H9 (cell line): Measurements from ENCODE around the gene TMBIM6. TPM values are rescaled to one million over a fixed set of nuclear protein-coding genes. Genes with fewer than 3 reads are reported as not detected.

Experiments used
- DNase-seq: peaks from one replicate; pipeline ENCODE4 v3.0.0-alpha.2; 2017
- H2AFZ ChIP-seq: one replicate; pipeline ENCODE4 v1.6.1; 2013; ENCODE audit warnings: mild to moderate bottlenecking, low read length, control low read depth, moderate library complexity
- H2AK5ac ChIP-seq: 2 replicates; pipeline ENCODE4 v1.6.1; 2013; ENCODE audit warnings: low read length, control low read depth, mixed read lengths; ENCODE audit not compliant: insufficient read length
- H2BK120ac ChIP-seq: one replicate; pipeline ENCODE4 v1.6.1; 2013; ENCODE audit warnings: low read depth, mild to moderate bottlenecking, low read length, control low read depth, inconsistent platforms; ENCODE audit not compliant: poor library complexity, severe bottlenecking
- H2BK12ac ChIP-seq: 2 replicates; pipeline ENCODE4 v1.6.1; 2013; ENCODE audit warnings: low read length, control low read depth, mixed read lengths, low read depth; ENCODE audit not compliant: insufficient read length
- H2BK15ac ChIP-seq: 2 replicates; pipeline ENCODE4 v1.6.1; 2013; ENCODE audit warnings: low read depth, low read length, control low read depth
- H2BK20ac ChIP-seq: one replicate; pipeline ENCODE4 v1.6.1; 2013; ENCODE audit warnings: low read depth, mild to moderate bottlenecking, low read length, control low read depth, inconsistent platforms; ENCODE audit not compliant: poor library complexity, severe bottlenecking
- H2BK5ac ChIP-seq: 2 replicates; pipeline ENCODE4 v1.6.1; 2013; ENCODE audit warnings: low read length, control low read depth, mixed read lengths; ENCODE audit not compliant: insufficient read length
- H3K14ac ChIP-seq: 2 replicates; pipeline ENCODE4 v1.6.1; 2013; ENCODE audit warnings: low read length, control low read depth; ENCODE audit not compliant: insufficient read depth
- H3K18ac ChIP-seq: 2 replicates; pipeline ENCODE4 v1.6.1; 2013; ENCODE audit warnings: low read depth, mild to moderate bottlenecking, mixed read lengths, low read length, control low read depth; ENCODE audit not compliant: insufficient read length
- H3K23ac ChIP-seq: 2 replicates; pipeline ENCODE4 v1.6.1; 2013; ENCODE audit warnings: low read length, control low read depth, mixed read lengths, low read depth; ENCODE audit not compliant: insufficient read length
- H3K23me2 ChIP-seq: 2 replicates; pipeline ENCODE4 v1.6.1; 2013; ENCODE audit warnings: low read depth, mild to moderate bottlenecking, mixed read lengths, low read length, control low read depth; ENCODE audit not compliant: insufficient read length, poor library complexity, severe bottlenecking
- H3K27ac ChIP-seq: 2 replicates; pipeline ENCODE4 v1.5.1; 2013; ENCODE audit warnings: low read length, control low read depth, mixed read lengths, low read depth; ENCODE audit not compliant: insufficient read length
- H3K27me3 ChIP-seq: 2 replicates; pipeline ENCODE4 v1.6.1; 2013; ENCODE audit warnings: low read length, control low read depth, inconsistent platforms; ENCODE audit not compliant: insufficient read depth
- H3K4ac ChIP-seq: 2 replicates; pipeline ENCODE4 v1.6.1; 2013; ENCODE audit warnings: low read depth, mild to moderate bottlenecking, control low read depth, inconsistent platforms, low read length, moderate library complexity
- H3K4me1 ChIP-seq: 2 replicates; pipeline ENCODE4 v1.6.1; 2013; ENCODE audit warnings: low read length, control low read depth, inconsistent platforms; ENCODE audit not compliant: insufficient read depth
- H3K4me2 ChIP-seq: 2 replicates; pipeline ENCODE4 v1.6.1; 2013; ENCODE audit warnings: low read length, control low read depth, mixed read lengths; ENCODE audit not compliant: insufficient read length, insufficient read depth
- H3K56ac ChIP-seq: 2 replicates; pipeline ENCODE4 v1.6.1; 2013; ENCODE audit warnings: low read depth, mild to moderate bottlenecking, mixed read lengths, low read length, control low read depth; ENCODE audit not compliant: insufficient read length
- H3K79me1 ChIP-seq: 2 replicates; pipeline ENCODE4 v1.6.1; 2013; ENCODE audit warnings: low read depth, mild to moderate bottlenecking, moderate library complexity, low read length, control low read depth, inconsistent platforms; ENCODE audit not compliant: insufficient read depth, poor library complexity, severe bottlenecking
- H3K79me2 ChIP-seq: 2 replicates; pipeline ENCODE4 v1.6.1; 2013; ENCODE audit warnings: low read length, control low read depth, inconsistent platforms; ENCODE audit not compliant: insufficient read depth
- H3K9ac ChIP-seq: 2 replicates; pipeline ENCODE4 v1.6.1; 2013; ENCODE audit warnings: low read length, control low read depth, mixed read lengths; ENCODE audit not compliant: insufficient read length; ENCODE audit errors: extremely low read depth
- H3K9me3 ChIP-seq: one replicate; pipeline ENCODE4 v1.6.1; 2013; ENCODE audit warnings: low read depth, low read length, inconsistent platforms; ENCODE audit not compliant: control insufficient read depth
- H3T11ph ChIP-seq: one replicate; pipeline ENCODE4 v1.6.1; 2013; ENCODE audit warnings: mild to moderate bottlenecking, low read length, control low read depth, inconsistent platforms
- H4K20me1 ChIP-seq: one replicate; pipeline ENCODE4 v1.6.1; 2013; ENCODE audit not compliant: control insufficient read depth, insufficient read length, insufficient read depth
- H4K5ac ChIP-seq: 2 replicates; pipeline ENCODE4 v1.6.1; 2013; ENCODE audit warnings: low read depth, mild to moderate bottlenecking, mixed read lengths, low read length, control low read depth; ENCODE audit not compliant: insufficient read length
- H4K8ac ChIP-seq: replicated peaks from 2 replicates; pipeline ENCODE4 v1.6.1; 2013; ENCODE audit warnings: low read length, control low read depth, mixed read lengths, low read depth; ENCODE audit not compliant: insufficient read length
- H4K91ac ChIP-seq: 2 replicates; pipeline ENCODE4 v1.6.1; 2013; ENCODE audit warnings: low read depth, mild to moderate bottlenecking, moderate library complexity, mixed read lengths, low read length, control low read depth; ENCODE audit not compliant: insufficient read length
- H3K27ac Mint-ChIP-seq, 3 experiments: 2 replicates in 2 of 3; 3 replicates in 1 of 3; pipeline ENCODE4 v1.8.0; 2020 to 2021; ENCODE audit warnings: mixed read lengths in 3 of 3, mild to moderate bottlenecking in 1 of 3, moderate library complexity in 1 of 3
- H3K27me3 Mint-ChIP-seq: 2 replicates; pipeline ENCODE4 v1.8.0; 2021; ENCODE audit warnings: low read depth, mild to moderate bottlenecking, moderate library complexity, mixed read lengths
- H3K36me3 Mint-ChIP-seq, 3 experiments: 2 replicates in 2 of 3; 3 replicates in 1 of 3; pipeline ENCODE4 v1.8.0; 2020 to 2021; ENCODE audit warnings: low read depth in 3 of 3, mixed read lengths in 3 of 3; ENCODE audit not compliant: insufficient read depth in 1 of 3
- H3K4me1 Mint-ChIP-seq, 2 experiments: 2 replicates each; pipeline ENCODE4 v1.8.0; 2020; ENCODE audit warnings: mixed read lengths in 2 of 2
- H3K4me3 Mint-ChIP-seq, 2 experiments: 2 replicates in 1 of 2; 3 replicates in 1 of 2; pipeline ENCODE4 v1.8.0; 2020 to 2021; ENCODE audit warnings: mild to moderate bottlenecking in 2 of 2, mixed read lengths in 2 of 2, moderate library complexity in 1 of 2
- H3K9me3 Mint-ChIP-seq, 2 experiments: 2 replicates in 1 of 2; 3 replicates in 1 of 2; pipeline ENCODE4 v1.8.0; 2020; ENCODE audit warnings: mild to moderate bottlenecking in 2 of 2, mixed read lengths in 2 of 2, moderate library complexity in 1 of 2
- WGBS: extraction: QIAGEN DNeasy Blood & Tissue Kit; methylation state at CpG from one replicate; pipeline ENCODE4 v1.1.7; 2013; ENCODE audit warnings: missing lambda C conversion rate, low lambda C conversion rate, mixed read lengths; ENCODE audit not compliant: insufficient read length; ENCODE audit errors: extremely low coverage; 5-methylcytosine and 5-hydroxymethylcytosine counted together
- total RNA-seq: library from RNA; stranded (reverse); gene quantifications from 2 replicates; pipeline ENCODE4 v1.2.1, GENCODE V29; 2021
- TF ChIP-seq, protein P1 (sequence below): fragments of 200-600 bp; sonication (generic); conservative IDR thresholded peaks from 3 replicates; pipeline ENCODE4 v1.8.0; 2021; ENCODE audit warnings: antibody characterized with exemption, mild to moderate bottlenecking

The TMBIM6 gene
- total RNA-seq, 1 experiment from 2014 or later, result 362 TPM

DNA sequence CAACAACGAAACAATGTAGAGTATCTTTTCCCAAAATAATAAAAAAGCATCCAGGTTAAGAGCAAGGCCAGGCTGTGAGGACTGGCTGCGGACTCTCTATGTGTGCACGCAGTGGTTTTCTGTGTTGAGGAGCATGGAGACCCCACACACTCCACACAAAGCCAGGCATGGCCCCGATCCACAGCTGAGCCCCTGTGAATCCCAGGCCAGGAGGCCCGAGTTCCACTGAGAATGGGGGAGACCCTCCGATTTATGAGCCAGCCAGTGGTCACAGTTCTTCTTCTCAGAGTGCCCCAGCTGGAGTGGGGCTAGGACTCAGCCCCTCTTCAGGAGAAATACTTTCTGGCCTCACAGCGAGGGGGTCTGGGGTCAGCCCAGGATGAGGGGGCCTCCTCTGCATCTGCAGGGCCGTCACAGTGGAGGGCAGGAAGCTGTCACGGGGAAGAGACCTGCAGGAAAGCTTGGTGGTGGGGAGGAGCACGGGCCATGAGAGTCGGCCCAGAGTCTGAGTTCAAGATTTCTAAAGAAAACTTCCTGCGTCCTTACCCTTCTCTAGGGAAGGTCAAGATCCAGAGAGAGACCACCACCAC lies 66.7 kb downstream of the TMBIM6 start:
- Histone ChIP-seq H3K9ac (no peak overlapping the region), H3K27ac (no peak overlapping the region), H3K79me2 (no peaks in the 10 kb centered on the region), H3K23ac (no peak overlapping the region), H2BK12ac (no peak overlapping the region), H2BK5ac (no peak overlapping the region), H3K27me3 (no peaks in the 10 kb centered on the region), H4K5ac (no peak overlapping the region), H3T11ph (no peak overlapping the region), H4K20me1 (no peaks in the 10 kb centered on the region), H3K56ac (no peak overlapping the region), H3K14ac (peak overlapping the region; percentile 70), H3K18ac (no peak overlapping the region), H4K8ac (no peak overlapping the region), H2BK15ac (no peak overlapping the region), H3K4me1 (peaks cover 14% of the 10 kb centered on the region; the same call in 1 of the 2 replicates), H3K9me3 (no peaks in the 10 kb centered on the region), H2BK20ac (no peak overlapping the region), H4K91ac (peak overlapping the region; percentile 3), H2BK120ac (no peak overlapping the region), H3K4ac (no peak overlapping the region), H3K79me1 (no peaks in the 10 kb centered on the region), H3K23me2 (no peaks in the 10 kb centered on the region), H2AK5ac (no peak overlapping the region), H2AFZ (no peak overlapping the region), H3K4me2 (no peak overlapping the region)
- no peaks in the 10 kb centered on the region for H3K27me3 Mint-ChIP-seq
- H3K9me3 Mint-ChIP-seq, result no peaks in the 10 kb centered on the region; a peak in 1 of 5 replicates
- peak overlapping the region; percentile 23 to 70 (median 67); a peak in 1 of 7 replicates for H3K27ac Mint-ChIP-seq
- no CpG with 5 or more reads among the region's 12 CpGs for WGBS
- H3K4me3 Mint-ChIP-seq, result no peak overlapping the region
- DNase-seq, result no peak
- H3K36me3 Mint-ChIP-seq, result peaks cover 0 to 21% (median 17%) of the 10 kb centered on the region in 3 experiments; a peak in 6 of 7 replicates
- H3K4me1 Mint-ChIP-seq, result peaks cover 26 to 52% of the 10 kb centered on the region in 2 experiments
- TF ChIP-seq, protein P1, sequence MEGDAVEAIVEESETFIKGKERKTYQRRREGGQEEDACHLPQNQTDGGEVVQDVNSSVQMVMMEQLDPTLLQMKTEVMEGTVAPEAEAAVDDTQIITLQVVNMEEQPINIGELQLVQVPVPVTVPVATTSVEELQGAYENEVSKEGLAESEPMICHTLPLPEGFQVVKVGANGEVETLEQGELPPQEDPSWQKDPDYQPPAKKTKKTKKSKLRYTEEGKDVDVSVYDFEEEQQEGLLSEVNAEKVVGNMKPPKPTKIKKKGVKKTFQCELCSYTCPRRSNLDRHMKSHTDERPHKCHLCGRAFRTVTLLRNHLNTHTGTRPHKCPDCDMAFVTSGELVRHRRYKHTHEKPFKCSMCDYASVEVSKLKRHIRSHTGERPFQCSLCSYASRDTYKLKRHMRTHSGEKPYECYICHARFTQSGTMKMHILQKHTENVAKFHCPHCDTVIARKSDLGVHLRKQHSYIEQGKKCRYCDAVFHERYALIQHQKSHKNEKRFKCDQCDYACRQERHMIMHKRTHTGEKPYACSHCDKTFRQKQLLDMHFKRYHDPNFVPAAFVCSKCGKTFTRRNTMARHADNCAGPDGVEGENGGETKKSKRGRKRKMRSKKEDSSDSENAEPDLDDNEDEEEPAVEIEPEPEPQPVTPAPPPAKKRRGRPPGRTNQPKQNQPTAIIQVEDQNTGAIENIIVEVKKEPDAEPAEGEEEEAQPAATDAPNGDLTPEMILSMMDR, result no peak
